PC-9 (cell line): ENCODE data around the gene RAB28.

ENCODE experiments used
- EZH2 ChIP-seq: fragments of 200-600 bp; sonication (generic); IDR thresholded peaks from 2 replicates; pipeline ENCODE4 v1.8.0; 2017; ENCODE audit warnings: antibody characterized with exemption, low read depth
- TF ChIP-seq, protein P1 (sequence below): fragments of 200-600 bp; sonication (generic); conservative IDR thresholded peaks from 2 replicates; pipeline ENCODE4 v1.6.1; 2017; ENCODE audit warnings: mixed run types, antibody characterized with exemption, mild to moderate bottlenecking, moderate library complexity

DNA sequence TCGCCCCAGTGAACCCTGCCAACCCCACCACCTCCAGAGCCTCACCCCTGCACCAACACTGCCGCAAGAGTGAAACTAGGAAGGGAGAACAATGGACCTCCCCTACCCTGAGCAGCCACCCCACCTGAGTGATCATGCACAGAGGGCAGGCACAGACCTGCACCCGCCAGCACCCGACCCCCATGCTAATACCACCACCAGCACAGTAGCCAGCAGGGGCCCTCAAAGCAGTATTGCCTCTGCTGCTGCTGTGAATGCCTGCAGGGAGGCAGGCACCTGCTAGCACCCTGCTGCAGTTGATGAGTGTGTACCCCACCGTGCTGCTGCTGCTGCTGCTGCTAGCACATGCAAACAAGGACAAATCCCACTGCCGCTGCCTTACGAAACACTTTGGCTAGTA, 100.1 kb downstream of the RAB28 start:
- TF ChIP-seq, protein P1, sequence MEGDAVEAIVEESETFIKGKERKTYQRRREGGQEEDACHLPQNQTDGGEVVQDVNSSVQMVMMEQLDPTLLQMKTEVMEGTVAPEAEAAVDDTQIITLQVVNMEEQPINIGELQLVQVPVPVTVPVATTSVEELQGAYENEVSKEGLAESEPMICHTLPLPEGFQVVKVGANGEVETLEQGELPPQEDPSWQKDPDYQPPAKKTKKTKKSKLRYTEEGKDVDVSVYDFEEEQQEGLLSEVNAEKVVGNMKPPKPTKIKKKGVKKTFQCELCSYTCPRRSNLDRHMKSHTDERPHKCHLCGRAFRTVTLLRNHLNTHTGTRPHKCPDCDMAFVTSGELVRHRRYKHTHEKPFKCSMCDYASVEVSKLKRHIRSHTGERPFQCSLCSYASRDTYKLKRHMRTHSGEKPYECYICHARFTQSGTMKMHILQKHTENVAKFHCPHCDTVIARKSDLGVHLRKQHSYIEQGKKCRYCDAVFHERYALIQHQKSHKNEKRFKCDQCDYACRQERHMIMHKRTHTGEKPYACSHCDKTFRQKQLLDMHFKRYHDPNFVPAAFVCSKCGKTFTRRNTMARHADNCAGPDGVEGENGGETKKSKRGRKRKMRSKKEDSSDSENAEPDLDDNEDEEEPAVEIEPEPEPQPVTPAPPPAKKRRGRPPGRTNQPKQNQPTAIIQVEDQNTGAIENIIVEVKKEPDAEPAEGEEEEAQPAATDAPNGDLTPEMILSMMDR: no peak
- TF ChIP-seq EZH2: no peak
